ENCODE data around the gene EYA2. TPM values are rescaled to one million over a fixed set of nuclear protein-coding genes. Genes with fewer than 3 reads are reported as not detected.

EYA2 gene
- total and polyA plus RNA-seq, 2 donors (not counting 3 experiments of a cell fraction or from before 2014, with no cell fraction given): not detected

DNA sequence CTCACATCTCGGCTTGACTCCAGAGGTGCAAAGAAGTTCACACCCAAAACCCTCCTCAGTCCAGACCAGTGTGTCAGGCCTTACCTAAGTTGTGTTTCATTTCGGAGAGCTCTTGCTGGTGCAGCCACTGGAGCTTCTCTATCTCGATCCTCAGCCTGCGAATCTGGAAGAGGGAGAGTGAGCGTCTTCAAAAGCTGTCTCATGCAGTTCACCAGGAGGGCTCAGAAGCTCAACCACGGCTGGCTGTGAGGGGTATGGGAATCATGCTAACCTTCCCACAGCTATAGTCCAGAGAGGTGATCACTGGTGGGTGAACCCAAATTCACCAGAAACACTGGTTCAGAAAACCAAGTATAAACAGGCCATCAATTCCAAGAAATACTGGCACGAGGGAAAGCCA lies 332.5 kb downstream of the EYA2 start:
- no peak for FAIRE-seq
- Histone ChIP-seq H3K27ac (ENCODE audit: insufficient read depth, low read depth, low read length) (no peak overlapping the region), H3K36me3 (ENCODE audit: control insufficient read depth in 2 of 2, extremely low read depth in 1 of 2, insufficient read depth in 2 of 2, low read length in 2 of 2) (peaks cover 29 to 46% of the 10 kb centered on the region in 2 experiments), H3K9ac (replicated peaks; ENCODE audit: extremely low read depth, insufficient read depth, low read length) (no peak overlapping the region), H3K79me2 (ENCODE audit: control insufficient read depth, insufficient read depth, low read length) (peaks cover 6% of the 10 kb centered on the region), H3K4me1 (ENCODE audit: control insufficient read depth, extremely low read depth, insufficient read depth, low read length) (no peaks in the 10 kb centered on the region), H3K9me1 (replicated peaks; ENCODE audit: control insufficient read depth, extremely low read depth, insufficient read depth, low read length) (no peaks in the 10 kb centered on the region), H4K20me1 (replicated peaks; ENCODE audit: control insufficient read depth, extremely low read depth, insufficient read depth, low read length) (no peaks in the 10 kb centered on the region), H3K9me3 (replicated peaks; ENCODE audit: control insufficient read depth, insufficient read depth, low read length) (no peaks in the 10 kb centered on the region), H2AFZ (ENCODE audit: low read depth, low read length) (no peak overlapping the region), H3K27me3 (ENCODE audit: control insufficient read depth in 2 of 2, insufficient read depth in 2 of 2, low read length in 2 of 2) (no peaks in the 10 kb centered on the region), H3K4me3 (replicated peaks in 1 of 3; ENCODE audit: insufficient read depth in 1 of 3, low read depth in 1 of 3, low read length in 3 of 3) (no peak overlapping the region), H3K4me2 (ENCODE audit: insufficient read depth, low read length) (no peak overlapping the region)
- ChIA-PET POLR2A (interaction anchor here (1.4 kb wide), 1 partner anchor 9 kb away, joined by 3 read pairs; no protein-coding TSS in a partner anchor), CTCF (interaction anchor here (1.4 to 1.9 kb wide), 4 partner anchors 31 to 394 kb away, joined by 4 to 12 read pairs (median 5); no protein-coding TSS in a partner anchor)
- dilution Hi-C loops (cut with MboI; ENCODE audit: extremely low pct_ligation_motif_present, low sequenced_read_pairs): no loop called here
- no peak for DNase-seq (ENCODE audit: low read depth, low spot score)
- no TSS peak for BruUV-seq (replicated peaks)
- intact Hi-C loops (cut with micrococcal nuclease): no loop called here
- TF ChIP-seq JUN (IDR thresholded peaks at IDR 0.05; ENCODE audit: borderline replicate concordance, insufficient read depth, insufficient read length, low read depth): no peak
- TF ChIP-seq GATA2 (IDR thresholded peaks at IDR 0.05; ENCODE audit: insufficient read depth, insufficient read length, low read depth, low read length): no peak
- no peak for TF ChIP-seq MYC (IDR thresholded peaks at IDR 0.05; ENCODE audit: low read depth, low read length)
- TF ChIP-seq MAX (IDR thresholded peaks at IDR 0.05; ENCODE audit: insufficient read depth, insufficient read length): no peak
- no peak for TF ChIP-seq FOS (IDR thresholded peaks at IDR 0.05; ENCODE audit: borderline replicate concordance, insufficient read depth, low read length)
- TF ChIP-seq EZH2 (IDR thresholded peaks at IDR 0.05; ENCODE audit: borderline replicate concordance, low read depth, low read length, severe bottlenecking): no peak
- no peak for TF ChIP-seq POLR2AphosphoS5 (IDR thresholded peaks at IDR 0.05; ENCODE audit: insufficient read depth, low read depth, low read length)
- TF ChIP-seq POLR2A (IDR thresholded peaks at IDR 0.05; ENCODE audit: low read depth, low read length): no peak
- TF ChIP-seq, protein P1, sequence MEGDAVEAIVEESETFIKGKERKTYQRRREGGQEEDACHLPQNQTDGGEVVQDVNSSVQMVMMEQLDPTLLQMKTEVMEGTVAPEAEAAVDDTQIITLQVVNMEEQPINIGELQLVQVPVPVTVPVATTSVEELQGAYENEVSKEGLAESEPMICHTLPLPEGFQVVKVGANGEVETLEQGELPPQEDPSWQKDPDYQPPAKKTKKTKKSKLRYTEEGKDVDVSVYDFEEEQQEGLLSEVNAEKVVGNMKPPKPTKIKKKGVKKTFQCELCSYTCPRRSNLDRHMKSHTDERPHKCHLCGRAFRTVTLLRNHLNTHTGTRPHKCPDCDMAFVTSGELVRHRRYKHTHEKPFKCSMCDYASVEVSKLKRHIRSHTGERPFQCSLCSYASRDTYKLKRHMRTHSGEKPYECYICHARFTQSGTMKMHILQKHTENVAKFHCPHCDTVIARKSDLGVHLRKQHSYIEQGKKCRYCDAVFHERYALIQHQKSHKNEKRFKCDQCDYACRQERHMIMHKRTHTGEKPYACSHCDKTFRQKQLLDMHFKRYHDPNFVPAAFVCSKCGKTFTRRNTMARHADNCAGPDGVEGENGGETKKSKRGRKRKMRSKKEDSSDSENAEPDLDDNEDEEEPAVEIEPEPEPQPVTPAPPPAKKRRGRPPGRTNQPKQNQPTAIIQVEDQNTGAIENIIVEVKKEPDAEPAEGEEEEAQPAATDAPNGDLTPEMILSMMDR (IDR thresholded peaks at IDR 0.05; ENCODE audit: extremely low read depth in 1 of 2, insufficient read depth in 1 of 2, low read depth in 1 of 2, low read length in 2 of 2): no peak

All from endothelial cell of umbilical vein (primary cell).